ENCODE measurements around the gene TAAR6. TPM values are rescaled to one million over a fixed set of nuclear protein-coding genes. Genes with fewer than 3 reads are reported as not detected.

The TAAR6 gene
- polyA plus RNA-seq, 1 donor from 2014 or later: not detected

DNA sequence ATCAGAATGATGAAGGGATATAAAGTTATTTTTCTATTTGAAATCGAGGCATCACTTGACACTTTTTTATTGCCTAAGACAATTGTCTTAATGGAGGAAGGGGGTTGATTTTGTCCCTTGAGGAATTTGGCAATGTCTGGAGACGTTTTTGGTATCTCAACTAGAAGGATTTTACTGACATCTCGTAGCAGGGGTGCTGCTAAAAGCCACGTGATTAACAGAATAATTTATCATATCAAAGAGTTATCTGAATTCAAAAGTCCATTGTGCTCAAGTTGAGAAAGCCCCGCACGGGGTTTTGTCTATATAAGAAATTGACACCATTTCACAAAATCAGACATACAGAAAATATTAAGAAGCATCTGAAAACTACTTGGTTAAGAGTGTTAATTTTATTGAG is 1.5 kb upstream of the TAAR6 start:
- H3K4me3 ChIP-seq (ENCODE audit: low read length): no peak overlapping the region
- no peak for TF ChIP-seq SMC3 (conservative IDR thresholded peaks at IDR 0.05; ENCODE audit: poor library complexity)
- TF ChIP-seq, protein P1, sequence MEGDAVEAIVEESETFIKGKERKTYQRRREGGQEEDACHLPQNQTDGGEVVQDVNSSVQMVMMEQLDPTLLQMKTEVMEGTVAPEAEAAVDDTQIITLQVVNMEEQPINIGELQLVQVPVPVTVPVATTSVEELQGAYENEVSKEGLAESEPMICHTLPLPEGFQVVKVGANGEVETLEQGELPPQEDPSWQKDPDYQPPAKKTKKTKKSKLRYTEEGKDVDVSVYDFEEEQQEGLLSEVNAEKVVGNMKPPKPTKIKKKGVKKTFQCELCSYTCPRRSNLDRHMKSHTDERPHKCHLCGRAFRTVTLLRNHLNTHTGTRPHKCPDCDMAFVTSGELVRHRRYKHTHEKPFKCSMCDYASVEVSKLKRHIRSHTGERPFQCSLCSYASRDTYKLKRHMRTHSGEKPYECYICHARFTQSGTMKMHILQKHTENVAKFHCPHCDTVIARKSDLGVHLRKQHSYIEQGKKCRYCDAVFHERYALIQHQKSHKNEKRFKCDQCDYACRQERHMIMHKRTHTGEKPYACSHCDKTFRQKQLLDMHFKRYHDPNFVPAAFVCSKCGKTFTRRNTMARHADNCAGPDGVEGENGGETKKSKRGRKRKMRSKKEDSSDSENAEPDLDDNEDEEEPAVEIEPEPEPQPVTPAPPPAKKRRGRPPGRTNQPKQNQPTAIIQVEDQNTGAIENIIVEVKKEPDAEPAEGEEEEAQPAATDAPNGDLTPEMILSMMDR (IDR thresholded peaks at IDR 0.05; ENCODE audit: poor library complexity, severe bottlenecking): no peak
- TF ChIP-seq RAD21 (conservative IDR thresholded peaks at IDR 0.05): no peak
- no peak for TF ChIP-seq POLR2AphosphoS5 (IDR thresholded peaks at IDR 0.05)
- TF ChIP-seq, protein P2, sequence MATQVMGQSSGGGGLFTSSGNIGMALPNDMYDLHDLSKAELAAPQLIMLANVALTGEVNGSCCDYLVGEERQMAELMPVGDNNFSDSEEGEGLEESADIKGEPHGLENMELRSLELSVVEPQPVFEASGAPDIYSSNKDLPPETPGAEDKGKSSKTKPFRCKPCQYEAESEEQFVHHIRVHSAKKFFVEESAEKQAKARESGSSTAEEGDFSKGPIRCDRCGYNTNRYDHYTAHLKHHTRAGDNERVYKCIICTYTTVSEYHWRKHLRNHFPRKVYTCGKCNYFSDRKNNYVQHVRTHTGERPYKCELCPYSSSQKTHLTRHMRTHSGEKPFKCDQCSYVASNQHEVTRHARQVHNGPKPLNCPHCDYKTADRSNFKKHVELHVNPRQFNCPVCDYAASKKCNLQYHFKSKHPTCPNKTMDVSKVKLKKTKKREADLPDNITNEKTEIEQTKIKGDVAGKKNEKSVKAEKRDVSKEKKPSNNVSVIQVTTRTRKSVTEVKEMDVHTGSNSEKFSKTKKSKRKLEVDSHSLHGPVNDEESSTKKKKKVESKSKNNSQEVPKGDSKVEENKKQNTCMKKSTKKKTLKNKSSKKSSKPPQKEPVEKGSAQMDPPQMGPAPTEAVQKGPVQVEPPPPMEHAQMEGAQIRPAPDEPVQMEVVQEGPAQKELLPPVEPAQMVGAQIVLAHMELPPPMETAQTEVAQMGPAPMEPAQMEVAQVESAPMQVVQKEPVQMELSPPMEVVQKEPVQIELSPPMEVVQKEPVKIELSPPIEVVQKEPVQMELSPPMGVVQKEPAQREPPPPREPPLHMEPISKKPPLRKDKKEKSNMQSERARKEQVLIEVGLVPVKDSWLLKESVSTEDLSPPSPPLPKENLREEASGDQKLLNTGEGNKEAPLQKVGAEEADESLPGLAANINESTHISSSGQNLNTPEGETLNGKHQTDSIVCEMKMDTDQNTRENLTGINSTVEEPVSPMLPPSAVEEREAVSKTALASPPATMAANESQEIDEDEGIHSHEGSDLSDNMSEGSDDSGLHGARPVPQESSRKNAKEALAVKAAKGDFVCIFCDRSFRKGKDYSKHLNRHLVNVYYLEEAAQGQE (IDR thresholded peaks at IDR 0.05; ENCODE audit: borderline replicate concordance): no peak
- no peak for TF ChIP-seq MXI1 (conservative IDR thresholded peaks at IDR 0.05; ENCODE audit: poor library complexity, severe bottlenecking)
- TF ChIP-seq EZH2 (IDR thresholded peaks at IDR 0.05; ENCODE audit: borderline replicate concordance, insufficient read depth, low read length, poor library complexity, severe bottlenecking): no peak
- TF ChIP-seq TAF1 (IDR thresholded peaks at IDR 0.05; ENCODE audit: low read depth): no peak
- TF ChIP-seq EP300 (conservative IDR thresholded peaks at IDR 0.05; ENCODE audit: poor library complexity, severe bottlenecking): no peak

DNA sequence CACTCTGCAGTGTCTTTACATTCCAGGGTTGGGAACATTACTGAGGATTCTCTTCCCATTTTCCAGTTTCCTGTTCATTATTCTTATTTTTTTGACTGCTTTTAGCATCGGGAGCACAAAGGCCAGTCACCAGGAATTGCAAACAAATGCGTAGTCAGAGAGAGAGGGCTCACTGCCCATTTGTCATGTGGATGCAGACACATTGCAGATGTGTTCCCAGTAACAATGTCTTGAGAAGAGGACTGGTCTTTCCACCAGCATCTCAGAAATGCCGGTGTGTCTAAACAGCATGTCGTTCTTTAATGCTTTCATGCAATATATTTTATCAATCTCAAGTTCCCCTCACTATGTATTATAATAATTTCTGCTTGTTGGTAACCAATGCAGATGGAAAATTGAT is 952 bp upstream of the TAAR6 start:
- no peaks in the 10 kb centered on the region for H4K20me1 ChIP-seq (ENCODE audit: insufficient read depth)
- no peaks in the 10 kb centered on the region for H3F3A ChIP-seq (ENCODE audit: insufficient read depth, low read length, poor library complexity, severe bottlenecking)
- H3K9ac ChIP-seq (ENCODE audit: low read length): no peak overlapping the region
- H3K9me2 ChIP-seq (ENCODE audit: insufficient read depth, low read length): no peaks in the 10 kb centered on the region
- H3K4me3 ChIP-seq (ENCODE audit: low read length): no peak overlapping the region
- no peaks in the 10 kb centered on the region for H3K9me3 ChIP-seq (ENCODE audit: low read length)
- H3K27ac ChIP-seq (ENCODE audit: low read length): no peak overlapping the region
- no peak overlapping the region for H2AFZ ChIP-seq (ENCODE audit: low read depth, low read length)
- TF ChIP-seq POLR2AphosphoS5 (IDR thresholded peaks at IDR 0.05): no peak
- TF ChIP-seq, protein P2 (IDR thresholded peaks at IDR 0.05; ENCODE audit: borderline replicate concordance): no peak
- no peak for TF ChIP-seq TAF1 (IDR thresholded peaks at IDR 0.05; ENCODE audit: low read depth)
- TF ChIP-seq, protein P1 (IDR thresholded peaks at IDR 0.05; ENCODE audit: poor library complexity, severe bottlenecking): no peak
- TF ChIP-seq MXI1 (conservative IDR thresholded peaks at IDR 0.05; ENCODE audit: poor library complexity, severe bottlenecking): no peak
- TF ChIP-seq SMC3 (conservative IDR thresholded peaks at IDR 0.05; ENCODE audit: poor library complexity): no peak
- TF ChIP-seq EZH2 (IDR thresholded peaks at IDR 0.05; ENCODE audit: borderline replicate concordance, insufficient read depth, low read length, poor library complexity, severe bottlenecking): no peak
- no peak for TF ChIP-seq EP300 (conservative IDR thresholded peaks at IDR 0.05; ENCODE audit: poor library complexity, severe bottlenecking)
- no peak for TF ChIP-seq RAD21 (conservative IDR thresholded peaks at IDR 0.05)
- H3K4me2 ChIP-seq (ENCODE audit: low read length): no peak overlapping the region
- no peaks in the 10 kb centered on the region for H3K36me3 ChIP-seq (ENCODE audit: insufficient read depth, low read length)
- H3K27me3 ChIP-seq (ENCODE audit: insufficient read depth, low read depth, low read length): no peaks in the 10 kb centered on the region
- H3K79me2 ChIP-seq (replicated peaks; ENCODE audit: insufficient read depth, low read length): no peaks in the 10 kb centered on the region

More for the DNA sequence above, 1.5 kb upstream of the TAAR6 start:
- no peak overlapping the region for H3K9ac ChIP-seq (ENCODE audit: low read length)
- H3K36me3 ChIP-seq (ENCODE audit: insufficient read depth, low read length): no peaks in the 10 kb centered on the region
- no peaks in the 10 kb centered on the region for H3K9me3 ChIP-seq (ENCODE audit: low read length)
- no peak overlapping the region for H2AFZ ChIP-seq (ENCODE audit: low read depth, low read length)
- no peak overlapping the region for H3K4me2 ChIP-seq (ENCODE audit: low read length)
- H3K27me3 ChIP-seq (ENCODE audit: insufficient read depth, low read depth, low read length): no peaks in the 10 kb centered on the region
- H3K9me2 ChIP-seq (ENCODE audit: insufficient read depth, low read length): no peaks in the 10 kb centered on the region
- H3F3A ChIP-seq (ENCODE audit: insufficient read depth, low read length, poor library complexity, severe bottlenecking): no peaks in the 10 kb centered on the region
- H4K20me1 ChIP-seq (ENCODE audit: insufficient read depth): no peaks in the 10 kb centered on the region
- H3K27ac ChIP-seq (ENCODE audit: low read length): no peak overlapping the region
- H3K79me2 ChIP-seq (replicated peaks; ENCODE audit: insufficient read depth, low read length): no peaks in the 10 kb centered on the region

All from neural cell (in vitro differentiated cells).